Activated B cell treated with CpG ODN at 0.5 μM for 24 hours (primary cell): ENCODE results near the gene GOLPH3L. TPM values are rescaled to one million over a fixed set of nuclear protein-coding genes. Genes with fewer than 3 reads are reported as not detected.
"Not testable (repeated sequence)": the region's sequence is repeated elsewhere in the genome, so short reads cannot be mapped to it uniquely, and the experiment has no call there.

Experiments
- ATAC-seq: fragments of 200-7000 bp; cut with Tn5 transposase; one replicate; pipeline ENCODE4 v1.10.0; 2021; ENCODE audit warnings: low read depth, mild to moderate bottlenecking, moderate library complexity
- CTCF ChIA-PET: fragments of 350-600 bp; sonication (Branson Sonifier 250); formaldehyde crosslinking; loops from one replicate; lab custom pipeline; 2021; ENCODE audit warnings: antibody characterized with exemption; lab: Charles Lee
- POLR2A ChIA-PET: fragments of 350-600 bp; sonication (Branson Sonifier 250); formaldehyde crosslinking; loops from one replicate; lab custom pipeline; 2021; ENCODE audit warnings: antibody characterized with exemption; lab: Charles Lee
- DNase-seq: peaks from one replicate; pipeline ENCODE4 v3.0.0; 2022
- H3K27ac Mint-ChIP-seq: one replicate; pipeline ENCODE4 v1.8.0; 2020; ENCODE audit warnings: mixed read lengths
- H3K27me3 Mint-ChIP-seq: one replicate; pipeline ENCODE4 v1.8.0; 2021; ENCODE audit warnings: mixed read lengths
- H3K36me3 Mint-ChIP-seq: one replicate; pipeline ENCODE4 v1.8.0; 2021; ENCODE audit warnings: low read depth, mixed read lengths
- H3K4me1 Mint-ChIP-seq: one replicate; pipeline ENCODE4 v1.8.0; 2021; ENCODE audit warnings: mixed read lengths
- H3K4me3 Mint-ChIP-seq: one replicate; pipeline ENCODE4 v1.8.0; 2020; ENCODE audit warnings: mild to moderate bottlenecking, mixed read lengths
- H3K9me3 Mint-ChIP-seq: one replicate; pipeline ENCODE4 v1.8.0; 2020; ENCODE audit warnings: mixed read lengths
- intact Hi-C: fragments of 100-400 bp; cut with micrococcal nuclease; formaldehyde crosslinking; loops from one replicate; pipeline ENCODE4 v1.15.1; 2024
- total RNA-seq: library from RNA; stranded (reverse); gene quantifications from 2 replicates; pipeline ENCODE4 v1.2.3, GENCODE V29; 2022
- TF ChIP-seq, protein P1 (sequence below): fragments of 200-600 bp; IDR thresholded peaks from one replicate; pipeline ENCODE4 v1.8.0; 2022; ENCODE audit warnings: antibody characterized with exemption, mild to moderate bottlenecking

GOLPH3L gene
- total RNA-seq, 1 donor from 2014 or later: 19.7 TPM

DNA sequence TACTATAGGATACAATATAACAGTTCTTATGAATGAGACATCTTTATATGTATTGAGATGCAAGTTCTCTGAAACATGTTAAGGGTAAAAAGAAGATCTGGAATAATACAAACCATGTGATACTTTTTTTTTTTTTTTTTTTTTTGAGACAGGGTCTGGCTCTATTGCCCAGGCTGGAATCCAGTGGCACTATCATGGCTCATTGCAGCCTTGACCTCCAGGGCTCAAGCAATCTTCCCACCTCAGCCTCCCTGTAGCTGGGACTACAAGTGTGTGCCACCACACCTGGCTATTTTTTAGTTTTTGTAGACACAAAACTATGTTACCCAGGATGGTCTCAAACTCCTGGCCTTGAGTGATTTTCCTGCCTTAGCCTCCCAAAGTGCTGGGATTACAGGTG, 95.4 kb downstream of the GOLPH3L start:
- Mint-ChIP-seq H3K27me3 (no peaks in the 10 kb centered on the region), H3K4me1 (peaks cover 6% of the 10 kb centered on the region), H3K36me3 (peaks cover 13% of the 10 kb centered on the region), H3K4me3 (no peak overlapping the region), H3K9me3 (no peaks in the 10 kb centered on the region), H3K27ac (no peak overlapping the region)
- DNase-seq: no peak
- no peak for ATAC-seq
- CTCF ChIA-PET: interaction anchor here (0.8 kb wide), 2 partner anchors 20 to 41 kb away, joined by 3 read pairs; no protein-coding TSS in a partner anchor
- intact Hi-C loops: no loop called here
- TF ChIP-seq, protein P1, sequence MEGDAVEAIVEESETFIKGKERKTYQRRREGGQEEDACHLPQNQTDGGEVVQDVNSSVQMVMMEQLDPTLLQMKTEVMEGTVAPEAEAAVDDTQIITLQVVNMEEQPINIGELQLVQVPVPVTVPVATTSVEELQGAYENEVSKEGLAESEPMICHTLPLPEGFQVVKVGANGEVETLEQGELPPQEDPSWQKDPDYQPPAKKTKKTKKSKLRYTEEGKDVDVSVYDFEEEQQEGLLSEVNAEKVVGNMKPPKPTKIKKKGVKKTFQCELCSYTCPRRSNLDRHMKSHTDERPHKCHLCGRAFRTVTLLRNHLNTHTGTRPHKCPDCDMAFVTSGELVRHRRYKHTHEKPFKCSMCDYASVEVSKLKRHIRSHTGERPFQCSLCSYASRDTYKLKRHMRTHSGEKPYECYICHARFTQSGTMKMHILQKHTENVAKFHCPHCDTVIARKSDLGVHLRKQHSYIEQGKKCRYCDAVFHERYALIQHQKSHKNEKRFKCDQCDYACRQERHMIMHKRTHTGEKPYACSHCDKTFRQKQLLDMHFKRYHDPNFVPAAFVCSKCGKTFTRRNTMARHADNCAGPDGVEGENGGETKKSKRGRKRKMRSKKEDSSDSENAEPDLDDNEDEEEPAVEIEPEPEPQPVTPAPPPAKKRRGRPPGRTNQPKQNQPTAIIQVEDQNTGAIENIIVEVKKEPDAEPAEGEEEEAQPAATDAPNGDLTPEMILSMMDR: no peak
- POLR2A ChIA-PET: interaction anchor here (0.7 to 1.3 kb wide), 2 partner anchors 22 to 432 kb away, joined by 3 to 4 read pairs; partner anchors contain the start of gene MCL1

DNA sequence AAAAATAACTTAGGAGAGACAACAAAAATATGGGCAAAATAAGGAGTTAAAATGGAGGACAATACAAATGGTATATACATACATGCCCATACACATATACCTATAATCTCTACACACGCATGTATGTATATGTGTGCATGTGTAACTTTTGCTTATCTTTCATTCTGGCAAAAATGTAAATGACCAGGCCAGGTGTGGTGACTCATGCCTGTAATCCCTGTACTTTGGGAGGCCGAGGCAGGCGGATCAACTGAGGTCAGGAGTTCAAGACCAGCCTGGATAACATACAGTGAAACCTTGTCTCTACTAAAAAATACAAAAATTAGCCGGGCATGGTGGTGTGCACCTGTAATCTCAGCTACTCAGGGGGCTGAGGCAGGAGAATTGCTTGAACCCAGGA, 98.6 kb downstream of the GOLPH3L start:
- peaks cover 12% of the 10 kb centered on the region for H3K36me3 Mint-ChIP-seq
- POLR2A ChIA-PET, DNase-seq, H3K4me3 Mint-ChIP-seq, H3K27me3 Mint-ChIP-seq, H3K9me3 Mint-ChIP-seq, H3K27ac Mint-ChIP-seq, H3K4me1 Mint-ChIP-seq, intact Hi-C loops, ATAC-seq, CTCF ChIA-PET: not testable (repeated sequence)

DNA sequence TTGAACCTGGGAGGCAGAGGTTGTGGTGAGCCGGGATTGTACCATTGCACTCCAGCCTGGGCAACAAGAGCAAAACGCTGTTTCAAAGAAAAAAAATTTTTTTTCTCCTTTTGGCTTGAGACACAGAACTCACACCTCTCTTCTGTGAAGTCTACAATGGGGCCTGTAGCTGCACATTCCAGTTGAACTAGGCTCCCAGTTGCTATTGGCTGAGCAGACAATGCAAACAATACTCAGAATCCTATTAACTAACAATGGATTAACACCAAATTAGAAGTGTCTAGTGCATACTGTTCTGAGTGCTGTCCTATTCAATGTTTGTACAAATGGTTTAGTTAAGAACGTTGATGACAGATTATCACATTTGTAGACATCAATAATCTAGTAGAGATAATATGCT, 100.0 kb downstream of the GOLPH3L start:
- peaks cover 6% of the 10 kb centered on the region for H3K4me1 Mint-ChIP-seq
- ChIA-PET CTCF (no interaction called here), POLR2A (interaction anchor here (0.6 kb wide), 1 partner anchor 81 kb away, joined by 3 read pairs; no protein-coding TSS in a partner anchor)
- peaks cover 12% of the 10 kb centered on the region for H3K36me3 Mint-ChIP-seq
- ATAC-seq (no peak), DNase-seq (no peak)
- intact Hi-C loops: no loop called here
- no peak overlapping the region for H3K4me3 Mint-ChIP-seq
- no peaks in the 10 kb centered on the region for H3K27me3 Mint-ChIP-seq
- H3K9me3 Mint-ChIP-seq: no peaks in the 10 kb centered on the region
- TF ChIP-seq, protein P1: no peak
- no peak overlapping the region for H3K27ac Mint-ChIP-seq

Other genes with a start within 250 kb of the GOLPH3L start
- 42.6 and 50.7 TPM in 2 replicates for gene TARS2, start 209.7 kb downstream of the GOLPH3L start, total RNA-seq
- gene ECM1, start 189.0 kb downstream of the GOLPH3L start, total RNA-seq: 1.7 and 2.1 TPM in 2 replicates
- 1.1 TPM in 1 of 2 replicates, not detected in the other for gene FALEC, start 181.4 kb downstream of the GOLPH3L start, total RNA-seq
- gene ADAMTSL4, start 147.7 kb downstream of the GOLPH3L start, total RNA-seq: 0.11 TPM in 1 of 2 replicates, not detected in the other
- gene MCL1, start 117.5 kb downstream of the GOLPH3L start, total RNA-seq: 224 and 233 TPM in 2 replicates
- gene ENSA, start 67.5 kb downstream of the GOLPH3L start, total RNA-seq: 202 and 227 TPM in 2 replicates
- gene HORMAD1, start 23.7 kb upstream of the GOLPH3L start, total RNA-seq: 1.4 and 1.6 TPM in 2 replicates
- 162 and 165 TPM in 2 replicates for gene CTSS, start 68.6 kb upstream of the GOLPH3L start, total RNA-seq
- 2.1 and 3.5 TPM in 2 replicates for gene CTSK, start 111.1 kb upstream of the GOLPH3L start, total RNA-seq
- gene ARNT, start 179.4 kb upstream of the GOLPH3L start, total RNA-seq: 35.9 and 40.5 TPM in 2 replicates
- not detected in 2 replicates for gene CTXND2, start 190.0 kb upstream of the GOLPH3L start, total RNA-seq
- gene SETDB1, start 229.2 kb upstream of the GOLPH3L start, total RNA-seq: 101 and 105 TPM in 2 replicates